OCI-LY1 (cell line): Measurements from ENCODE around the gene HEBP1.

ENCODE experiments used
- CTCF ChIP-seq: fragments of 200-600 bp; sonication (generic), shearing (Covaris generic); IDR thresholded peaks from 2 replicates; pipeline ENCODE4 v1.5.1; 2017; ENCODE audit warnings: mild to moderate bottlenecking, antibody characterized with exemption, low read length, moderate library complexity, mixed read lengths
- EZH2 ChIP-seq: fragments of 200-600 bp; sonication (generic), shearing (Covaris generic); IDR thresholded peaks from 2 replicates; pipeline ENCODE4 v1.8.0; 2017; ENCODE audit warnings: borderline replicate concordance, mixed run types, mild to moderate bottlenecking, antibody characterized with exemption, low read length, moderate library complexity, mixed read lengths

- TF ChIP-seq CTCF (no peak), EZH2 (no peak)
These were observed 45.7 kb downstream of the HEBP1 start for GRCh38 chr12:12954356-12954755.
